ENCODE measurements around the gene KCNK16. TPM values are rescaled to one million over a fixed set of nuclear protein-coding genes. Genes with fewer than 3 reads are reported as not detected.

The KCNK16 gene
- total RNA-seq, 1 donor from 2014 or later = not detected

GRCh38 chr6:39347906-39348585 is 25.5 kb upstream of the KCNK16 start:
- no peaks in the 10 kb centered on the region for H3K36me3 Mint-ChIP-seq (ENCODE audit: unreplicated experiment)
- no peak overlapping the region for H3K4me3 Mint-ChIP-seq (ENCODE audit: unreplicated experiment)
- no peaks in the 10 kb centered on the region for H3K9me3 Mint-ChIP-seq (ENCODE audit: unreplicated experiment)
- peaks cover 9% of the 10 kb centered on the region for H3K4me1 Mint-ChIP-seq (ENCODE audit: unreplicated experiment)
- H3K27me3 Mint-ChIP-seq (ENCODE audit: unreplicated experiment) = peaks cover 9% of the 10 kb centered on the region
- no peak overlapping the region for H3K27ac Mint-ChIP-seq (ENCODE audit: unreplicated experiment)
- peak; percentile 89 for DNase-seq (ENCODE audit: extremely low spot score, unreplicated experiment)
- peak; percentile 90 for TF ChIP-seq CTCF (IDR thresholded peaks at IDR 0.05)

DNA sequence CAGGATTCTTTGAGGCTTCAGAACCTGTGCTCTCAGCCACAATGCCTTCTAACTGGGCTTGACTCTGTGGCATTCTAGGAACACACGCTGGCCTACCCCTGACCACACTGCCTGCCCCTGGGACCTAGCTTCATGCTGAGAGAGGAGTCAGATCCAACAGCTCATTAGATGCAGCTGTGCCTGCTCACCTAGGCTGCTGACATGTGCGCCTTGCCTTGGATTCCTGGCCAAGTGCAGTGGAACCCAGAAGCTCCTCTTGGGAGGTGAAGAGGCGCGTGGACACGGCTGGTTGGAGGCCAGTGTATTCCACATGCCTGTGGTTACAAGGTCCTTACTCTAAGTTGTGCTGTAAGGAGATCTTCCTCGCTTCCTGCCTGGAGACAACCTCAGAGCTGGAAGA is 24.7 kb upstream of the KCNK16 start:
- Mint-ChIP-seq H3K27ac (ENCODE audit: unreplicated experiment) (no peak overlapping the region), H3K4me3 (ENCODE audit: unreplicated experiment) (no peak overlapping the region), H3K4me1 (ENCODE audit: unreplicated experiment) (peaks cover 9% of the 10 kb centered on the region), H3K36me3 (ENCODE audit: unreplicated experiment) (no peaks in the 10 kb centered on the region), H3K9me3 (ENCODE audit: unreplicated experiment) (no peaks in the 10 kb centered on the region), H3K27me3 (ENCODE audit: unreplicated experiment) (peaks cover 9% of the 10 kb centered on the region)
- TF ChIP-seq CTCF (IDR thresholded peaks at IDR 0.05) = no peak
- DNase-seq (ENCODE audit: extremely low spot score, unreplicated experiment) = no peak

DNA sequence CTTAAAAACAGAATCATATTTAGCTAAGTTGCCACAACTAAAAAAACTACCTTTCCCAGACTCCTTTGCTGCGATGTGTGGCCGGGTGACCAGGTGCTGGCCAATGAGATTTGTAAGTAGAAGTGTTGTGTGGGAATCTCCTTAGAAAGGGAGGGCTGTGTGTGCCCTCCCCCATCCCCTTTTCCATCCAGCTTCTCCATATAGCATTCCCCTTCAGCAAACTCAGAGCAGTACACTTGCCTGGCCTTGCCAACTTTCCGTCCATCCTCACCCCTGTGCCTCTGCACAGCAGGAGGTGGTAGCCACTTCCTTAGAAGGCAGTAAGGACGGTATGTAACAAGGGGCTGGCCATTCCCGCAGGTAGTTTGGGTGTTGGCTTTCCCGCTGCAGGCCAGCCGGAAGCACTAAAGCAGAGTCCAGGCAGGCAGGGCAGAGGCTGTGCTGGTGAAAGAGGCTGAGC is 22.3 kb upstream of the KCNK16 start:
- H3K36me3 Mint-ChIP-seq (ENCODE audit: unreplicated experiment) = no peaks in the 10 kb centered on the region
- no peak for DNase-seq (ENCODE audit: extremely low spot score, unreplicated experiment)
- peaks cover 4% of the 10 kb centered on the region for H3K27me3 Mint-ChIP-seq (ENCODE audit: unreplicated experiment)
- no peaks in the 10 kb centered on the region for H3K9me3 Mint-ChIP-seq (ENCODE audit: unreplicated experiment)
- no peak overlapping the region for H3K4me3 Mint-ChIP-seq (ENCODE audit: unreplicated experiment)
- no peak for TF ChIP-seq CTCF (IDR thresholded peaks at IDR 0.05)
- peaks cover 9% of the 10 kb centered on the region for H3K4me1 Mint-ChIP-seq (ENCODE audit: unreplicated experiment)
- H3K27ac Mint-ChIP-seq (ENCODE audit: unreplicated experiment) = no peak overlapping the region

GRCh38 chr6:39343396-39343870 is 20.9 kb upstream of the KCNK16 start:
- Mint-ChIP-seq H3K27ac (ENCODE audit: unreplicated experiment) (no peak overlapping the region), H3K27me3 (ENCODE audit: unreplicated experiment) (peaks cover 7% of the 10 kb centered on the region), H3K4me3 (ENCODE audit: unreplicated experiment) (no peak overlapping the region), H3K36me3 (ENCODE audit: unreplicated experiment) (no peaks in the 10 kb centered on the region), H3K4me1 (ENCODE audit: unreplicated experiment) (peaks cover 10% of the 10 kb centered on the region), H3K9me3 (ENCODE audit: unreplicated experiment) (no peaks in the 10 kb centered on the region)
- DNase-seq (ENCODE audit: extremely low spot score, unreplicated experiment) = no peak
- TF ChIP-seq CTCF (IDR thresholded peaks at IDR 0.05) = no peak

GRCh38 chr6:39342692-39343395 is 20.3 kb upstream of the KCNK16 start:
- TF ChIP-seq CTCF (IDR thresholded peaks at IDR 0.05) = no peak
- no peak overlapping the region for H3K27ac Mint-ChIP-seq (ENCODE audit: unreplicated experiment)
- H3K36me3 Mint-ChIP-seq (ENCODE audit: unreplicated experiment) = no peaks in the 10 kb centered on the region
- DNase-seq (ENCODE audit: extremely low spot score, unreplicated experiment) = no peak
- no peaks in the 10 kb centered on the region for H3K9me3 Mint-ChIP-seq (ENCODE audit: unreplicated experiment)
- H3K4me1 Mint-ChIP-seq (ENCODE audit: unreplicated experiment) = peaks cover 10% of the 10 kb centered on the region
- H3K4me3 Mint-ChIP-seq (ENCODE audit: unreplicated experiment) = no peak overlapping the region
- peaks cover 13% of the 10 kb centered on the region for H3K27me3 Mint-ChIP-seq (ENCODE audit: unreplicated experiment)

All from osteocyte (in vitro differentiated cells).